ENCODE results near the gene TRMT61A. TPM values are rescaled to one million over a fixed set of nuclear protein-coding genes. Genes with fewer than 3 reads are reported as not detected.

Gene TRMT61A
- polyA plus RNA-seq, 1 of the 3 experiments (the other 2 are of a cell fraction): 15.8 TPM

DNA sequence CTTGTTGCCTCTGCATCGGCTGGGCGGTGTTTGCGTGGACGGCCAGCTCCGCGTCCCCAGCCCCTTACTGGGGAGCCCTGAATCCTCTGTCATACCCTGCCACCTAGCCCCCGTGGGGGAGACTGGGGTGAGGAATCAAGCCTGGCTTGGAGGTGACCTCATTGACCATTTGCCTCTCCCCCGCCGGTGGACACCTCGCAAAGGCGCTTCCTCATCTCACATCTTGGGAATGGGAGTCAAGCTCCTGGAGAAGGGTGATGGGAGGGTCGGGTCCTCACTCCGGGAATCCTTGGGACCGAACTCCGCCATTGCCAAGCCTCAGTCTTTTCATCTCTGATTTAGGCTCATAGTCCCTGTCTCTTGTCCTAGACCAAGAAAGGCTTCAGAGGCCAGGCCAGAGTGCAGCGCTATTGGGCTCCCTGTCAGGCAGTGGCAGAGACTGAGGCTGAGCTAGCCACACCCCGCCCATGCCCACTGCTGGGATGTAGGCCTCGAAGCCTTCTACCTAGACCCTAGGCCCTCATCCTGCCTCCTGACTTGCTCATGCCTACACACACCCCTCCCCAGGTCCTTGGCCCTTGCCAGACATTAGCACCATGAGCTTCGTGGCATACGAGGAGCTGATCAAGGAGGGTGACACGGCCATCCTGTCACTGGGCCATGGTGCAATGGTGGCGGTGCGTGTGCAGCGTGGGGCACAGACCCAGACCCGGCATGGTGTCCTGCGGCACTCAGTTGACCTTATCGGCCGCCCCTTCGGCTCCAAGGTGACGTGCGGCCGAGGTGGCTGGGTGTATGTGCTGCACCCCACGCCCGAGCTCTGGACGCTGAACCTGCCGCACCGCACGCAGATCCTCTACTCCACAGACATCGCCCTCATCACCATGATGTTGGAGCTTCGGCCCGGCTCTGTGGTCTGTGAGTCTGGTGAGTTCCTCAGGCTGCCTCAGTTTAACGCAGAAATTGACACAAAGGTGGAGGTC is 678 bp downstream of the TRMT61A start:
- POLR2A ChIA-PET: interaction anchor here (1.6 kb wide), 1 partner anchor 14 kb away, joined by 6 read pairs; no protein-coding TSS in a partner anchor
- 16% methylated on average over 14 of the region's 42 CpGs for WGBS (ENCODE audit: low lambda C conversion rate)
- TF ChIP-seq YY1 (IDR thresholded peaks at IDR 0.05; ENCODE audit: low read depth) (no peak), FOXJ3 (CRISPR knock-in tag; IDR thresholded peaks at IDR 0.05) (no peak), TCF12 (IDR thresholded peaks at IDR 0.05) (no peak), RFX5 (IDR thresholded peaks at IDR 0.05; ENCODE audit: low read length) (no peak), SMC3 (IDR thresholded peaks at IDR 0.05; ENCODE audit: low read depth, low read length) (no peak), GATA2 (CRISPR knock-in tag; IDR thresholded peaks at IDR 0.05) (no peak), TEAD4 (IDR thresholded peaks at IDR 0.05; ENCODE audit: borderline replicate concordance, insufficient read depth) (no peak), MEF2A (IDR thresholded peaks at IDR 0.05; ENCODE audit: borderline replicate concordance, low read depth) (no peak), EP300 (IDR thresholded peaks at IDR 0.05; ENCODE audit: borderline replicate concordance in 1 of 2, low read depth in 1 of 2, low read length in 1 of 2) (no peak), GABPA (IDR thresholded peaks at IDR 0.05; ENCODE audit: low read depth) (no peak)
- TF ChIP-seq, protein P1, sequence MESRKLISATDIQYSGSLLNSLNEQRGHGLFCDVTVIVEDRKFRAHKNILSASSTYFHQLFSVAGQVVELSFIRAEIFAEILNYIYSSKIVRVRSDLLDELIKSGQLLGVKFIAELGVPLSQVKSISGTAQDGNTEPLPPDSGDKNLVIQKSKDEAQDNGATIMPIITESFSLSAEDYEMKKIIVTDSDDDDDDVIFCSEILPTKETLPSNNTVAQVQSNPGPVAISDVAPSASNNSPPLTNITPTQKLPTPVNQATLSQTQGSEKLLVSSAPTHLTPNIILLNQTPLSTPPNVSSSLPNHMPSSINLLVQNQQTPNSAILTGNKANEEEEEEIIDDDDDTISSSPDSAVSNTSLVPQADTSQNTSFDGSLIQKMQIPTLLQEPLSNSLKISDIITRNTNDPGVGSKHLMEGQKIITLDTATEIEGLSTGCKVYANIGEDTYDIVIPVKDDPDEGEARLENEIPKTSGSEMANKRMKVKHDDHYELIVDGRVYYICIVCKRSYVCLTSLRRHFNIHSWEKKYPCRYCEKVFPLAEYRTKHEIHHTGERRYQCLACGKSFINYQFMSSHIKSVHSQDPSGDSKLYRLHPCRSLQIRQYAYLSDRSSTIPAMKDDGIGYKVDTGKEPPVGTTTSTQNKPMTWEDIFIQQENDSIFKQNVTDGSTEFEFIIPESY (IDR thresholded peaks at IDR 0.05; ENCODE audit: borderline replicate concordance, low read depth): no peak
- TF ChIP-seq, protein P2, sequence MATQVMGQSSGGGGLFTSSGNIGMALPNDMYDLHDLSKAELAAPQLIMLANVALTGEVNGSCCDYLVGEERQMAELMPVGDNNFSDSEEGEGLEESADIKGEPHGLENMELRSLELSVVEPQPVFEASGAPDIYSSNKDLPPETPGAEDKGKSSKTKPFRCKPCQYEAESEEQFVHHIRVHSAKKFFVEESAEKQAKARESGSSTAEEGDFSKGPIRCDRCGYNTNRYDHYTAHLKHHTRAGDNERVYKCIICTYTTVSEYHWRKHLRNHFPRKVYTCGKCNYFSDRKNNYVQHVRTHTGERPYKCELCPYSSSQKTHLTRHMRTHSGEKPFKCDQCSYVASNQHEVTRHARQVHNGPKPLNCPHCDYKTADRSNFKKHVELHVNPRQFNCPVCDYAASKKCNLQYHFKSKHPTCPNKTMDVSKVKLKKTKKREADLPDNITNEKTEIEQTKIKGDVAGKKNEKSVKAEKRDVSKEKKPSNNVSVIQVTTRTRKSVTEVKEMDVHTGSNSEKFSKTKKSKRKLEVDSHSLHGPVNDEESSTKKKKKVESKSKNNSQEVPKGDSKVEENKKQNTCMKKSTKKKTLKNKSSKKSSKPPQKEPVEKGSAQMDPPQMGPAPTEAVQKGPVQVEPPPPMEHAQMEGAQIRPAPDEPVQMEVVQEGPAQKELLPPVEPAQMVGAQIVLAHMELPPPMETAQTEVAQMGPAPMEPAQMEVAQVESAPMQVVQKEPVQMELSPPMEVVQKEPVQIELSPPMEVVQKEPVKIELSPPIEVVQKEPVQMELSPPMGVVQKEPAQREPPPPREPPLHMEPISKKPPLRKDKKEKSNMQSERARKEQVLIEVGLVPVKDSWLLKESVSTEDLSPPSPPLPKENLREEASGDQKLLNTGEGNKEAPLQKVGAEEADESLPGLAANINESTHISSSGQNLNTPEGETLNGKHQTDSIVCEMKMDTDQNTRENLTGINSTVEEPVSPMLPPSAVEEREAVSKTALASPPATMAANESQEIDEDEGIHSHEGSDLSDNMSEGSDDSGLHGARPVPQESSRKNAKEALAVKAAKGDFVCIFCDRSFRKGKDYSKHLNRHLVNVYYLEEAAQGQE (IDR thresholded peaks at IDR 0.05; ENCODE audit: low read depth, low read length): no peak
- TF ChIP-seq, protein P3, sequence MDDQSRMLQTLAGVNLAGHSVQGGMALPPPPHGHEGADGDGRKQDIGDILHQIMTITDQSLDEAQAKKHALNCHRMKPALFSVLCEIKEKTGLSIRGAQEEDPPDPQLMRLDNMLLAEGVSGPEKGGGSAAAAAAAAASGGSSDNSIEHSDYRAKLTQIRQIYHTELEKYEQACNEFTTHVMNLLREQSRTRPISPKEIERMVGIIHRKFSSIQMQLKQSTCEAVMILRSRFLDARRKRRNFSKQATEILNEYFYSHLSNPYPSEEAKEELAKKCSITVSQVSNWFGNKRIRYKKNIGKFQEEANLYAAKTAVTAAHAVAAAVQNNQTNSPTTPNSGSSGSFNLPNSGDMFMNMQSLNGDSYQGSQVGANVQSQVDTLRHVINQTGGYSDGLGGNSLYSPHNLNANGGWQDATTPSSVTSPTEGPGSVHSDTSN (IDR thresholded peaks at IDR 0.05): no peak
- TF ChIP-seq, protein P4, sequence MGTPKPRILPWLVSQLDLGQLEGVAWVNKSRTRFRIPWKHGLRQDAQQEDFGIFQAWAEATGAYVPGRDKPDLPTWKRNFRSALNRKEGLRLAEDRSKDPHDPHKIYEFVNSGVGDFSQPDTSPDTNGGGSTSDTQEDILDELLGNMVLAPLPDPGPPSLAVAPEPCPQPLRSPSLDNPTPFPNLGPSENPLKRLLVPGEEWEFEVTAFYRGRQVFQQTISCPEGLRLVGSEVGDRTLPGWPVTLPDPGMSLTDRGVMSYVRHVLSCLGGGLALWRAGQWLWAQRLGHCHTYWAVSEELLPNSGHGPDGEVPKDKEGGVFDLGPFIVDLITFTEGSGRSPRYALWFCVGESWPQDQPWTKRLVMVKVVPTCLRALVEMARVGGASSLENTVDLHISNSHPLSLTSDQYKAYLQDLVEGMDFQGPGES (IDR thresholded peaks at IDR 0.05; ENCODE audit: low read depth, low read length): no peak

More for the DNA sequence above, 678 bp downstream of the TRMT61A start:
- CTCF ChIA-PET: interaction anchor here (0.8 to 8.5 kb wide), 6 partner anchors 9 to 29 kb away, joined by 3 to 52 read pairs (median 12); no protein-coding TSS in a partner anchor
- Histone ChIP-seq H3K79me2 (ENCODE audit: insufficient read depth) (peaks cover 36% of the 10 kb centered on the region), H3K27ac (ENCODE audit: low read depth in 2 of 2, low read length in 1 of 2) (peak overlapping the region in 1 of 2 experiments; percentile 40; a peak in 2 of 4 replicates), H3K4me1 (ENCODE audit: control insufficient read depth in 1 of 2, insufficient read depth in 2 of 2, low read depth in 1 of 2, low read length in 1 of 2) (peaks cover 9 to 25% of the 10 kb centered on the region in 2 experiments; a peak in 1 of 4 replicates), H3K36me3 (replicated peaks in 1 of 2; ENCODE audit: control insufficient read depth in 1 of 2, insufficient read depth in 2 of 2, low read length in 1 of 2) (peaks cover 0 to 24% of the 10 kb centered on the region in 2 experiments), H3K9me2 (no peaks in the 10 kb centered on the region), H3K4me3 (ENCODE audit: low read depth in 2 of 2, low read length in 1 of 2) (peak overlapping the region; percentile 94 to 99), H3K27me3 (ENCODE audit: insufficient read depth) (no peaks in the 10 kb centered on the region), H3K4me2 (peak overlapping the region; percentile 99), H2AFZ (ENCODE audit: low read depth) (peak overlapping the region; percentile 59; the same call in 1 of the 2 replicates), H3F3A (replicated peaks; ENCODE audit: insufficient read depth) (peaks cover 3% of the 10 kb centered on the region), H3K9me3 (no peaks in the 10 kb centered on the region), H3K9ac (peak overlapping the region; percentile 89), H4K20me1 (ENCODE audit: insufficient read depth) (peaks cover 9% of the 10 kb centered on the region; the same call in 1 of the 2 replicates)
- DNase-seq: no peak

All from SK-N-SH (cell line).